SU-DHL-6 (cell line): Measurements from ENCODE around the gene PCCB.

Experiments used
- H2AFZ ChIP-seq: fragments of 200-600 bp; sonication (generic); 2 replicates; pipeline ENCODE4 v1.6.1; 2014; ENCODE audit warnings: low read depth, mild to moderate bottlenecking, moderate library complexity, mixed read lengths, antibody characterized with exemption, low read length; ENCODE audit not compliant: severe bottlenecking
- H3F3A ChIP-seq: fragments of 200-600 bp; shearing (Covaris generic); 2 replicates; pipeline ENCODE4 v1.6.0; 2016; ENCODE audit warnings: antibody characterized with exemption, mild to moderate bottlenecking; ENCODE audit not compliant: insufficient read depth
- H3K27ac ChIP-seq: fragments of 200-600 bp; sonication (generic); 2 replicates; pipeline ENCODE4 v1.5.1; 2016; ENCODE audit warnings: low read depth, mild to moderate bottlenecking, low read length, moderate library complexity, mixed read lengths
- H3K27me3 ChIP-seq: fragments of 200-600 bp; sonication (generic), shearing (Covaris generic); 2 replicates; pipeline ENCODE4 v1.6.0; 2014; ENCODE audit warnings: mild to moderate bottlenecking, low read length
- H3K36me3 ChIP-seq: fragments of 200-600 bp; sonication (generic); 2 replicates; pipeline ENCODE4 v1.6.1; 2014; ENCODE audit warnings: mild to moderate bottlenecking, low read length, mixed read lengths
- H3K4me2 ChIP-seq: fragments of 300-600, 200-600 bp; shearing (Covaris generic), sonication (generic); 2 replicates; pipeline ENCODE4 v1.6.0; 2014; ENCODE audit warnings: low read length, low read depth, mild to moderate bottlenecking; ENCODE audit not compliant: poor library complexity, severe bottlenecking
- H3K4me3 ChIP-seq: fragments of 200-600 bp; sonication (generic); 2 replicates; pipeline ENCODE4 v1.5.1; 2014; ENCODE audit warnings: antibody characterized with exemption, low read length, mild to moderate bottlenecking, mixed read lengths; ENCODE audit not compliant: insufficient read depth, poor library complexity, severe bottlenecking
- H3K79me2 ChIP-seq: fragments of 200-600 bp; sonication (generic); 2 replicates; pipeline ENCODE4 v1.6.1; 2014; ENCODE audit warnings: mild to moderate bottlenecking, low read length, moderate library complexity; ENCODE audit not compliant: insufficient read depth
- H3K9ac ChIP-seq: fragments of 200-600 bp; sonication (generic); 2 replicates; pipeline ENCODE4 v1.7.0; 2014; ENCODE audit warnings: mild to moderate bottlenecking, low read length
- H3K9me2 ChIP-seq: fragments of 200-600 bp; sonication (generic); replicated peaks from 2 replicates; pipeline ENCODE4 v1.6.1; 2014; ENCODE audit warnings: low read length; ENCODE audit not compliant: insufficient read depth
- H3K9me3 ChIP-seq: fragments of 200-600 bp; sonication (generic); 2 replicates; pipeline ENCODE4 v1.6.1; 2014; ENCODE audit warnings: low read length, mixed read lengths; ENCODE audit not compliant: insufficient read depth
- H4K20me1 ChIP-seq: fragments of 200-600 bp; sonication (generic); 2 replicates; pipeline ENCODE4 v1.6.1; 2014; ENCODE audit warnings: low read depth, mild to moderate bottlenecking, antibody characterized with exemption, low read length, moderate library complexity, mixed read lengths
- CTCF ChIP-seq: fragments of 200-600 bp; sonication (generic); IDR thresholded peaks from one replicate; pipeline ENCODE4 v1.5.1; 2017; ENCODE audit warnings: antibody characterized with exemption, mild to moderate bottlenecking, low read length, moderate library complexity; ENCODE audit not compliant: insufficient read depth, poor library complexity, severe bottlenecking
- EZH2phosphoT487 ChIP-seq: fragments of 200-600 bp; sonication (generic), shearing (Covaris generic); conservative IDR thresholded peaks from 2 replicates; pipeline ENCODE4 v1.6.1; 2018; ENCODE audit warnings: mild to moderate bottlenecking, antibody characterized with exemption, low read length, moderate library complexity, mixed read lengths

PCCB gene

GRCh38 chr3:136343873-136344555, 93.9 kb downstream of the PCCB start:
- peaks cover 15% of the 10 kb centered on the region; the same call in 1 of the 2 replicates for H3K36me3 ChIP-seq
- no peak overlapping the region for H3K4me2 ChIP-seq
- no peak overlapping the region for H2AFZ ChIP-seq

GRCh38 chr3:136346486-136346885, 96.3 kb downstream of the PCCB start:
- no peak overlapping the region for H3K27ac ChIP-seq
- H3K9ac ChIP-seq: no peak overlapping the region
- no peaks in the 10 kb centered on the region for H3K9me3 ChIP-seq
- H3K79me2 ChIP-seq: no peaks in the 10 kb centered on the region
- H2AFZ ChIP-seq: no peak overlapping the region
- H3K27me3 ChIP-seq: no peaks in the 10 kb centered on the region
- H3K4me3 ChIP-seq: no peak overlapping the region
- H4K20me1 ChIP-seq: no peaks in the 10 kb centered on the region
- no peak overlapping the region for H3K4me2 ChIP-seq
- no peak for TF ChIP-seq CTCF
- H3K36me3 ChIP-seq: peaks cover 21% of the 10 kb centered on the region; the same call in 1 of the 2 replicates
- H3F3A ChIP-seq: no peaks in the 10 kb centered on the region
- H3K9me2 ChIP-seq: no peaks in the 10 kb centered on the region

More at GRCh38 chr3:136343873-136344555, 93.9 kb downstream of the PCCB start:
- no peaks in the 10 kb centered on the region for H3K9me3 ChIP-seq
- no peaks in the 10 kb centered on the region for H4K20me1 ChIP-seq
- TF ChIP-seq EZH2phosphoT487: no peak
- no peak for TF ChIP-seq CTCF
- no peak overlapping the region for H3K4me3 ChIP-seq
- no peak overlapping the region for H3K27ac ChIP-seq
- H3F3A ChIP-seq: no peaks in the 10 kb centered on the region
- no peaks in the 10 kb centered on the region for H3K79me2 ChIP-seq
- no peaks in the 10 kb centered on the region for H3K9me2 ChIP-seq
- no peak overlapping the region for H3K9ac ChIP-seq
- no peaks in the 10 kb centered on the region for H3K27me3 ChIP-seq

GRCh38 chr3:136350132-136350531, 100.0 kb downstream of the PCCB start:
- H3K9ac ChIP-seq: no peak overlapping the region
- no peak overlapping the region for H2AFZ ChIP-seq
- peaks cover 17% of the 10 kb centered on the region; the same call in 1 of the 2 replicates for H3K36me3 ChIP-seq
- H3K27me3 ChIP-seq: no peaks in the 10 kb centered on the region
- TF ChIP-seq EZH2phosphoT487 (no peak), CTCF (no peak)
- no peaks in the 10 kb centered on the region for H3K79me2 ChIP-seq
- no peak overlapping the region for H3K4me3 ChIP-seq
- H3K9me3 ChIP-seq: no peaks in the 10 kb centered on the region
- H3F3A ChIP-seq: no peaks in the 10 kb centered on the region
- H4K20me1 ChIP-seq: no peaks in the 10 kb centered on the region
- no peaks in the 10 kb centered on the region for H3K9me2 ChIP-seq
- no peak overlapping the region for H3K27ac ChIP-seq
- H3K4me2 ChIP-seq: no peak overlapping the region
